ENCODE measurements around the gene GRID2. TPM values are rescaled to one million over a fixed set of nuclear protein-coding genes. Genes with fewer than 3 reads are reported as not detected.

The GRID2 gene
- total and polyA plus RNA-seq, 9 of the 15 experiments (the other 6 are each of a cell fraction or from before 2014, with no cell fraction given): 0.04 TPM; not detected in 7

DNA sequence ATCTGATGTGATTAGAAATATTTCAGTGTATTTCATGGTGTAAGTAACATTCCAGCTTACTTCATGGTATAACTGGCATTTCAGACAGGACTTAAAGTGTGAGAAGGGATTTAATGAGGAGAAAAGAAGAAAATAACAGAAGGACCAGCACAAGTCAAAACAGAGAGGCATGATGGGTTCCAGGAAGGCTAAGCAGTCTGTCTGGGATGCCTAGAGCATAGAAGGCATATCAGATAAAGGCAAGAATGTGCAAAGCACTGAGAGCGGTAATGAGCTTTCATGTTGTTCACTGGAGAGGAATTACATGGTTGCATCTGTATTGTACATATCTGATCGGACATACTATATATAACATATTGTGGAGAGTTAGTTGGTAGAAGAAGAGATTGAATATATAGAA, 54.2 kb downstream of the GRID2 start (continued):
- TF ChIP-seq, protein P1, sequence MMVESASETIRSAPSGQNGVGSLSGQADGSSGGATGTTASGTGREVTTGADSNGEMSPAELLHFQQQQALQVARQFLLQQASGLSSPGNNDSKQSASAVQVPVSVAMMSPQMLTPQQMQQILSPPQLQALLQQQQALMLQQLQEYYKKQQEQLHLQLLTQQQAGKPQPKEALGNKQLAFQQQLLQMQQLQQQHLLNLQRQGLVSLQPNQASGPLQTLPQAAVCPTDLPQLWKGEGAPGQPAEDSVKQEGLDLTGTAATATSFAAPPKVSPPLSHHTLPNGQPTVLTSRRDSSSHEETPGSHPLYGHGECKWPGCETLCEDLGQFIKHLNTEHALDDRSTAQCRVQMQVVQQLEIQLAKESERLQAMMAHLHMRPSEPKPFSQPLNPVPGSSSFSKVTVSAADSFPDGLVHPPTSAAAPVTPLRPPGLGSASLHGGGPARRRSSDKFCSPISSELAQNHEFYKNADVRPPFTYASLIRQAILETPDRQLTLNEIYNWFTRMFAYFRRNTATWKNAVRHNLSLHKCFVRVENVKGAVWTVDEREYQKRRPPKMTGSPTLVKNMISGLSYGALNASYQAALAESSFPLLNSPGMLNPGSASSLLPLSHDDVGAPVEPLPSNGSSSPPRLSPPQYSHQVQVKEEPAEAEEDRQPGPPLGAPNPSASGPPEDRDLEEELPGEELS (CRISPR knock-in tag; IDR thresholded peaks at IDR 0.05; ENCODE audit: borderline replicate concordance): no peak

DNA sequence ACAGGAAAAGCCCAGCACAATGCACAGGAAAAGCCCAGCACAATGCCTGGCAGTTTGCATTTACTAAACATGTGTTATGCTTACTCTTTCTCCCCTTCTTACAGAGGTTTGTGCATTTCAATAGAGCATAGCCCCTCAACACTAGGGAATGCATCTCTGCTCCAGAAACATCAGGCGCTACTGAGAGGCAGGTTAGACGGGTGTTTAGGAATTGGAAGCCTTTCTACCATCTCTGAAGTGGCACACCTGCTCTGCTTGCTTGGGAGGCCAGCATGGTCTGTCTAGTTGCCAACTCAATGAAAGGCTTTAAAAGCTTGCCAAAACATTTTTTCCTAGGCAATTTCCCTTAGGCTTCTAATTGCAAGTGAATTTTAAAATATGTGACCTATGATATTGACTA, 55.7 kb downstream of the GRID2 start:
- Histone ChIP-seq H3K27ac (ENCODE audit: extremely low read depth, low read depth, low read length) (no peak overlapping the region), H3K9ac (ENCODE audit: insufficient read depth in 1 of 2, low read depth in 2 of 2, low read length in 2 of 2) (no peak overlapping the region), H3K4me1 (replicated peaks in 1 of 2; ENCODE audit: control insufficient read depth in 2 of 2, insufficient read depth in 2 of 2, low read length in 2 of 2) (no peaks in the 10 kb centered on the region), H3K4me2 (ENCODE audit: insufficient read depth, low read length) (no peak overlapping the region), H3K9me3 (replicated peaks; ENCODE audit: control insufficient read depth, insufficient read depth, low read depth, low read length) (no peaks in the 10 kb centered on the region), H2AFZ (ENCODE audit: low read depth, low read length) (no peak overlapping the region), H3K4me3 (no peak overlapping the region), H3K27me3 (ENCODE audit: control insufficient read depth in 2 of 2, insufficient read depth in 2 of 2, low read length in 2 of 2) (no peaks in the 10 kb centered on the region), H4K20me1 (replicated peaks; ENCODE audit: control insufficient read depth, insufficient read depth, low read length) (no peaks in the 10 kb centered on the region), H3K36me3 (ENCODE audit: control insufficient read depth, insufficient read depth, low read length) (no peaks in the 10 kb centered on the region), H3K79me2 (ENCODE audit: control insufficient read depth, insufficient read depth, low read length) (no peaks in the 10 kb centered on the region), H3K9me1 (ENCODE audit: control insufficient read depth, insufficient read depth, low read length) (no peaks in the 10 kb centered on the region)
- ChIA-PET POLR2A (no interaction called here), CTCF (ENCODE audit: low intra/inter-chr PET ratio) (no interaction called here)
- in situ Hi-C loops (cut with MboI): no loop called here
- 0% methylated on average over 2 of the region's 2 CpGs for WGBS (ENCODE audit: insufficient coverage, low coverage, missing lambda C conversion rate)
- no peak for FAIRE-seq
- intact Hi-C loops (cut with micrococcal nuclease): no loop called here
- TF ChIP-seq ZNF707 (CRISPR knock-in tag; conservative IDR thresholded peaks at IDR 0.05): no peak
- no peak for TF ChIP-seq ZNF146 (CRISPR knock-in tag; IDR thresholded peaks at IDR 0.05; ENCODE audit: unreplicated experiment)
- no peak for TF ChIP-seq ZBTB17 (CRISPR knock-in tag; IDR thresholded peaks at IDR 0.05)
- TF ChIP-seq POLR2AphosphoS5 (IDR thresholded peaks at IDR 0.05; ENCODE audit: control insufficient read depth, insufficient read depth, low read depth, low read length): no peak
- no peak for TF ChIP-seq RAD51 (IDR thresholded peaks at IDR 0.05; ENCODE audit: borderline replicate concordance, low read depth)
- no peak for TF ChIP-seq ARID1B (IDR thresholded peaks at IDR 0.05)
- TF ChIP-seq HDGF (IDR thresholded peaks at IDR 0.05): no peak
- TF ChIP-seq SNRNP70 (optimal IDR thresholded peaks at IDR 0.05; ENCODE audit: low read depth, low read length): no peak
- TF ChIP-seq PHTF2 (CRISPR knock-in tag; IDR thresholded peaks at IDR 0.05): no peak
- no peak for TF ChIP-seq ZKSCAN1 (IDR thresholded peaks at IDR 0.05; ENCODE audit: low read depth, low read length)
- no peak for ATAC-seq
- DNase-seq (ENCODE audit: extremely low read depth in 1 of 4, low spot score in 3 of 4): no peak
- BruUV-seq (replicated peaks): no TSS peak
